Testis (tissue), 3 donors: ENCODE results near the gene MRPL45. TPM values are rescaled to one million over a fixed set of nuclear protein-coding genes. Genes with fewer than 3 reads are reported as not detected.

Experiments
- DNase-seq: peaks from one replicate; pipeline ENCODE4 v3.0.0-alpha.2; 2019
- H3K27ac ChIP-seq, 2 donors: fragments of 200-600 bp; sonication (generic); one replicate each; pipeline ENCODE4 v1.5.1; 2019
- H3K27me3 ChIP-seq: fragments of 200-600 bp; sonication (generic); one replicate; pipeline ENCODE4 v1.5.1; 2019
- H3K36me3 ChIP-seq: fragments of 200-600 bp; sonication (generic); one replicate; pipeline ENCODE4 v1.5.1; 2017; ENCODE audit warnings: low read depth; ENCODE audit errors: missing control alignments
- H3K4me1 ChIP-seq: fragments of 200-600 bp; sonication (generic); one replicate; pipeline ENCODE4 v1.5.1; 2019
- H3K4me3 ChIP-seq, 2 donors: fragments of 200-600 bp; sonication (generic); one replicate each; pipeline ENCODE4 v1.5.1; 2017 to 2019
- H3K9me3 ChIP-seq: fragments of 200-600 bp; sonication (generic); one replicate; pipeline ENCODE4 v1.5.1; 2017
- CTCF ChIP-seq, 3 experiments: fragments of 450-650 bp in 2 of 3; fragments of 200-600 bp in 1 of 3; sonication (generic) in 1 of 3; IDR thresholded peaks; one replicate each; pipeline ENCODE4 v1.5.1; 2016 to 2019; ENCODE audit warnings: antibody characterized with exemption in 3 of 3, mild to moderate bottlenecking in 2 of 3, moderate library complexity in 1 of 3
- POLR2A ChIP-seq: fragments of 450-650 bp; IDR thresholded peaks from one replicate; pipeline ENCODE4 v1.6.1; 2017; ENCODE audit warnings: antibody characterized with exemption, mild to moderate bottlenecking, moderate library complexity
- WGBS, 2 donors: methylation state at CpG; one replicate each; pipeline ENCODE4 v1.1.5; 2018; 5-methylcytosine and 5-hydroxymethylcytosine counted together
- intact Hi-C: fragments of 100-400 bp; cut with DNase I; formaldehyde crosslinking; loops from one replicate; pipeline ENCODE4 v1.15.1; 2023; ENCODE audit warnings: low total_unique reads
- polyA plus RNA-seq: library from polyadenylated mRNA; stranded (reverse); fragments of 350-450 nt; fragmentation: Illumina TruSeq; extraction: RNeasy Lipid Tissue Mini Kit (QIAGEN cat#74804); gene quantifications from one replicate; pipeline ENCODE4 v1.2.3, GENCODE V29; 2014; ENCODE audit warnings: low read depth, low replicate concordance; ENCODE audit not compliant: insufficient read depth
- total RNA-seq, 2 donors: library from RNA; depleted of rRNA; stranded (reverse); fragments of >200 nt; gene quantifications; one replicate each; pipeline ENCODE4 v1.2.3, GENCODE V29; 2016

MRPL45 gene
- total and polyA plus RNA-seq, 3 donors from 2014 or later, result 13.9 to 26.1 (median 18.5) TPM

GRCh38 chr17:38324772-38325171 is 27.8 kb downstream of the MRPL45 start:
- Histone ChIP-seq H3K4me1 (peaks cover 27% of the 10 kb centered on the region), H3K36me3 (no peaks in the 10 kb centered on the region), H3K4me3 (no peak overlapping the region), H3K27me3 (no peaks in the 10 kb centered on the region), H3K27ac (peak overlapping the region; percentile 13 to 59), H3K9me3 (no peaks in the 10 kb centered on the region)
- no peak for TF ChIP-seq CTCF (IDR thresholded peaks at IDR 0.05)
- no peak for TF ChIP-seq POLR2A
- WGBS, 2 donors, result 69 to 88% methylated on average over 2 of the region's 2 CpGs
- no peak for DNase-seq
- intact Hi-C loops, result no loop called here

DNA sequence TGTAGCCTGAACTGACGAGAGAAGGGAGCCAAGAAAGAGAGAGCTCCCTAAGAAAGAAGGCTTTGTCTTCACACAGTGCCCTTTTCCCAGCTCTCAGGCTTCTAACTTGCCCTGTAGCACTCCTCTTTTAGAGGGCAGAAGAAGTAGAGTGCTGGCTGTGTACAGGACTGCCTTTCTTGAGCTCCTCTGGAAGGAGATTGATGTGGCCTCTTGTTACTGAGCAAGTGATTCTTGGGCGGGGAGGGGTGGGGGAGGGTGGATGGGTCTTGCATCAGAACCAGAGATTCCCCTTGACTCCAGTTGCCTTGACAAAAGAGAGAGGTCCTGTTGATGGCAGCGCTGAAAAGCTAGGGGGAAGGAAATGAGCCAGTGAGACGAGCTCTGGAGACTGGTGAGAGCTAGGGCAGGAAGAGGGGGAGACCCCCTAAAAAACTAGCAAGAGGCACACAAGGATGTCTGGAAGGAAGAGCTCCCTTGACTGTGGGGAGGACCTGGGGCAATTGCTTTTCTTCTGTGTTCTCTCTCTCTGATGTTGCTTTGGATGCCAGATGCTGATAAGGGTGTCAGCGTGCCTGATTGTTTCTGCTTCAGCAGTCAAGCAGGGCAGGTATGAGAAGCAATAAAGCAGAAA is 28.4 kb downstream of the MRPL45 start:
- intact Hi-C loops, result no loop called here
- Histone ChIP-seq H3K4me3 (no peak overlapping the region), H3K27ac (peak overlapping the region; percentile 13 to 59), H3K4me1 (peaks cover 27% of the 10 kb centered on the region), H3K27me3 (no peaks in the 10 kb centered on the region), H3K36me3 (no peaks in the 10 kb centered on the region), H3K9me3 (no peaks in the 10 kb centered on the region)
- DNase-seq, result no peak
- TF ChIP-seq POLR2A (no peak), CTCF (IDR thresholded peaks at IDR 0.05) (no peak)
- 52 to 53% methylated on average over 5 of the region's 5 CpGs for WGBS, 2 donors

GRCh38 chr17:38326996-38327792 is 30.2 kb downstream of the MRPL45 start:
- 68 to 69% methylated on average over 8 of the region's 8 CpGs for WGBS, 2 donors
- intact Hi-C loops, result no loop called here
- Histone ChIP-seq H3K27ac (peak overlapping the region in 1 of 2 donors; percentile 53), H3K27me3 (no peaks in the 10 kb centered on the region), H3K4me1 (peaks cover 27% of the 10 kb centered on the region), H3K9me3 (no peaks in the 10 kb centered on the region), H3K4me3 (no peak overlapping the region), H3K36me3 (no peaks in the 10 kb centered on the region)
- DNase-seq, result peak; percentile 37
- TF ChIP-seq POLR2A (no peak), CTCF (IDR thresholded peaks at IDR 0.05) (no peak)

GRCh38 chr17:38327936-38328335 is 31.0 kb downstream of the MRPL45 start:
- intact Hi-C loops, result no loop called here
- H3K4me1 ChIP-seq, result peaks cover 27% of the 10 kb centered on the region
- no peak for TF ChIP-seq POLR2A
- no peak for TF ChIP-seq CTCF (IDR thresholded peaks at IDR 0.05)
- no peak overlapping the region for H3K27ac ChIP-seq
- H3K9me3 ChIP-seq, result no peaks in the 10 kb centered on the region
- 37 to 50% methylated on average over 1 of the region's 1 CpG for WGBS, 2 donors
- DNase-seq, result no peak
- no peak overlapping the region for H3K4me3 ChIP-seq
- H3K36me3 ChIP-seq, result no peaks in the 10 kb centered on the region
- H3K27me3 ChIP-seq, result no peaks in the 10 kb centered on the region
